ENCODE measurements around the gene DPYSL3.

- no peak for TF ChIP-seq CTCF (conservative IDR thresholded peaks at IDR 0.05; ENCODE audit: low read depth, low read length)
- TF ChIP-seq EZH2 (IDR thresholded peaks at IDR 0.05; ENCODE audit: borderline replicate concordance, low read depth, low read length, poor library complexity, severe bottlenecking) = no peak
These were observed 9.5 kb upstream of the DPYSL3 start for GRCh38 chr5:147519380-147519779.
